Measurements from ENCODE around the gene MR1. TPM values are rescaled to one million over a fixed set of nuclear protein-coding genes. Genes with fewer than 3 reads are reported as not detected.

MR1 gene
- total RNA-seq, 1 experiment from 2014 or later = 0.24 TPM

DNA sequence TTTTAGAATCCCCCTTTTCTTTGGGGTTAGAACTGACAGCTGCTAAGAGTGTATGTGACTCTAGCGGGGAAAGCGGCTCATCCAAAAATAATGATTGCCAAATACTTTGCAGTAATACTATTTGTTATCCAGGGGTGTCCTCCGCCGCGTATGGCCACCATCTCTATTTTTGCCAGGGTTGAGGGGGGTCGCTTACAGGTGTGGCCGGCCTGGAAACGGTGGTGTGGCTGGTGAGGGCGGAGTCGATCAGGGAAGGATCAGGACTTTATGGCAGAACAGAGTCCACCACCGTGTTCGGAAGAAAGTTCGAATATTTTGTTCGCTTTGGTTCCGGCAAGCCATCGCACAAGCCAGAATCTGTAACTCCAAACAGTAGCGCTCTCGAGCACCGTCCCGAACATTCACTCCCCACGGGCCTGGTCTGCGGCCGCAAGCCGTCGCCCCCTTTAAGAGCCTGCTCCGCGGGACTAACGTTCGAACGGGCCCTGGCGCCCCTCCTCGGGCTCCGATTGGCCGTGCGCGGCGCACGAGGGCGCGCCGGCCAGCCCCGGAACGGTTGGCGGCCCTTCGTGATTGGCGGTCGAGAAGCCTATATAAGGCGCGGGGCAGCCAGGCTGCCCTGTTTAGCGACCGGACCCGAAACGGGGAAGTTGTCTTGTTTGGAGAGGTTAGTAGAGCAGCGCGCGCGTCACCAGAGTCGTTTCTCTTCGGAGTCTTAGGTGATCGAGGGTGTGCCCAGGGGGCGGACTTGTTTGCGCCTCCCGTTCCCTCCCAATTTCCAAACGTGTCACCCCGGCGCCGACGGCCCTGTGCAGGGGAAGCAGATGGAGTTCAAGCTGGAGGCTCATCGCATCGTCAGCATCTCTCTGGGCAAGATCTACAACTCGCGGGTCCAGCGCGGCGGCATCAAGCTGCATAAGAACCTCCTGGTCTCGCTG is 54.6 kb downstream of the MR1 start, which contains the start of gene IER5:
Gene IER5 (plus strand): TSS at position 622 of the 938 bp plus-strand sequence. CDS start 203 bp downstream, at position 825.
- H3K9me3 ChIP-seq (replicated peaks) = no peaks in the 10 kb centered on the region
- peak; percentile 94 to 97 for DNase-seq
- H3K36me3 ChIP-seq = peaks cover 33% of the 10 kb centered on the region
- no peaks in the 10 kb centered on the region for H3K27me3 ChIP-seq
- peak within 1 kb of the TSS; percentile 17; the same call in 1 of the 2 replicates for H3K27ac ChIP-seq
- H3K4me3 ChIP-seq = peak within 1 kb of the TSS; percentile 79
- peaks cover 16% of the 10 kb centered on the region for H3K4me1 ChIP-seq

DNA sequence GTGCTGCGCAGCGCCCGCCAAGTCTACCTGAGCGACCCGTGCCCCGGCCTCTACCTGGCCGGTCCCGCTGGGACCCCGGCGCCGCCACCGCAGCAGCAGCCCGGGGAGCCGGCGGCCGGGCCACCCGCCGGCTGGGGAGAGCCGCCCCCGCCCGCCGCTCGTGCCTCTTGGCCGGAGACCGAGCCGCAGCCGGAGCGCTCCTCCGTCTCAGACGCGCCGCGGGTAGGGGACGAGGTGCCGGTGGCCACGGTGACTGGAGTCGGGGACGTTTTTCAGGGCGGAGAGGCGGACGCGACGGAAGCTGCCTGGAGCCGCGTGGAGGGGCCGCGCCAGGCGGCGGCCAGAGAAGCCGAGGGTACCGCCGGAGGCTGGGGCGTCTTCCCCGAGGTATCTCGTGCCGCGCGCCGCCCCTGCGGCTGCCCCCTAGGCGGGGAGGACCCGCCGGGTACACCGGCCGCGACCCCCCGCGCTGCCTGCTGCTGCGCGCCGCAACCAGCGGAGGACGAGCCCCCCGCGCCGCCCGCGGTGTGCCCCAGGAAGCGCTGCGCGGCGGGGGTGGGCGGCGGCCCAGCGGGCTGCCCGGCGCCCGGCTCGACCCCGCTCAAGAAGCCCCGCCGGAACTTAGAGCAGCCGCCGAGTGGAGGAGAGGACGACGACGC is 55.4 kb downstream of the MR1 start:
- peak overlapping the region; percentile 79 for H3K4me3 ChIP-seq
- H3K4me1 ChIP-seq = peaks cover 19% of the 10 kb centered on the region
- H3K9me3 ChIP-seq (replicated peaks) = no peaks in the 10 kb centered on the region
- no peak for DNase-seq
- peaks cover 33% of the 10 kb centered on the region for H3K36me3 ChIP-seq
- no peaks in the 10 kb centered on the region for H3K27me3 ChIP-seq
- H3K27ac ChIP-seq = peak overlapping the region; percentile 16; the same call in 1 of the 2 replicates

DNA sequence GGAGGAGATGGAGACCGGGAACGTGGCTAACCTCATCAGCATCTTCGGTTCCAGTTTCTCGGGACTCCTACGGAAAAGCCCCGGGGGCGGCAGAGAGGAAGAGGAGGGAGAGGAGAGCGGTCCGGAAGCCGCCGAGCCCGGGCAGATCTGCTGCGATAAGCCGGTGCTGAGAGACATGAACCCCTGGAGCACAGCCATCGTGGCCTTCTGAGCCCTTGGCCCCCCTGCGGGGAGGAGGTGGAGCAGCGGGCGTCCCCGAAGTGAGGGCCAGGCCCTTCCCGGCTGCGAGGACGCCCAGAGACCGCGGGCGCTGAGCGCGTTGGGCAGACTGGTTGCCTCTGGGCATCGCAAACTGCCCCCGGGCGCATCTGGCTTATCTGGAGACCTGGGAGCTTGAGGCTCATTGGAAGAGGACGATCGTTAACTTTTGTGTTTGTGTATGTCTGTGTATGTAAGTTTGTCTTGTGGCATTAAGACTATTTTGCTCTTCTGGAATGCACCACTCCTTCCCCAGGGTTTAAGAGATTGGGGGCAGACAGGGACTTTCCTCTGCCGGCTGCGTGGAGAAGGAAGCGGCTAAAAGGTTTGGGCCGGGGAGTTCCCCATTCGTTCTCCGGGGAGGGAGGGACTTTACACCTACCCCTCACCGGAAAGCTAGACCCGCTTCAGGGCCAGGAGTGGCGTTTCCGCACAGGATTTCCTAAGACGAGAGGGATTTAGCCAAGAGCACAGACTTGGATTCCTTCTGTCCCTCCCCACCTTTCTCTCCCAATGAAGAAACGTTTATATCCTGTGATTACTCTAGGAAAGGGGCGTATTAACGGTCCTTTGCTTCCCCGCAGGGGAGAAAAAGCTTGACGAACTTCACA is 56.1 kb downstream of the MR1 start:
- Histone ChIP-seq H3K9me3 (replicated peaks) (no peaks in the 10 kb centered on the region), H3K4me3 (peak overlapping the region; percentile 79), H3K4me1 (peaks cover 25% of the 10 kb centered on the region), H3K27me3 (no peaks in the 10 kb centered on the region), H3K27ac (peak overlapping the region; percentile 16; the same call in 1 of the 2 replicates), H3K36me3 (peaks cover 33% of the 10 kb centered on the region)
- DNase-seq = peak; percentile 56 to 67

DNA sequence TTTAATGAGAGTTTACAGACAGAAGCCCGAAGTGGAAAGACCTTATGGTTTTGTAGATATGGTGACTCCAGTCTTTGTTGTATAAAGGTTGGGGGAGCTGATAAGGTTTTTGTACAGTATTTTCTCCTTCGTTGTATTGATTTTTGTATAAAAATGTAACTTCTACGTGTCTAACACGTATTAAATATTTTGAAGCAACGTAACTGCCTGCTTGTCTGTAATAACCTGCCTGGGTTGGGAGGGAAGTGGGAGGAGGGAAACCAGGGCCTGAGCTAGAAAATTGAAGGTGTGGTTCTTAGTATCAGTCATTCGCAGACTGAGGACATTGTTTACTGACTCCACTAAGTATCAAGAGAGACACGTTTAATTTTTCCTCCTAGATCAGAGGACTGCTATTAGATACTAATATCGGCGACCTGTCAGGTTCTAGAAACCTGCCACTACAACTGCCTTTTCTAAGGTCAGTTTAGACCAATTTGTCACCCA is 56.9 kb downstream of the MR1 start:
- peaks cover 33% of the 10 kb centered on the region for H3K36me3 ChIP-seq
- peak overlapping the region; percentile 3; the same call in 1 of the 2 replicates for H3K27ac ChIP-seq
- H3K4me1 ChIP-seq = peaks cover 33% of the 10 kb centered on the region

DNA sequence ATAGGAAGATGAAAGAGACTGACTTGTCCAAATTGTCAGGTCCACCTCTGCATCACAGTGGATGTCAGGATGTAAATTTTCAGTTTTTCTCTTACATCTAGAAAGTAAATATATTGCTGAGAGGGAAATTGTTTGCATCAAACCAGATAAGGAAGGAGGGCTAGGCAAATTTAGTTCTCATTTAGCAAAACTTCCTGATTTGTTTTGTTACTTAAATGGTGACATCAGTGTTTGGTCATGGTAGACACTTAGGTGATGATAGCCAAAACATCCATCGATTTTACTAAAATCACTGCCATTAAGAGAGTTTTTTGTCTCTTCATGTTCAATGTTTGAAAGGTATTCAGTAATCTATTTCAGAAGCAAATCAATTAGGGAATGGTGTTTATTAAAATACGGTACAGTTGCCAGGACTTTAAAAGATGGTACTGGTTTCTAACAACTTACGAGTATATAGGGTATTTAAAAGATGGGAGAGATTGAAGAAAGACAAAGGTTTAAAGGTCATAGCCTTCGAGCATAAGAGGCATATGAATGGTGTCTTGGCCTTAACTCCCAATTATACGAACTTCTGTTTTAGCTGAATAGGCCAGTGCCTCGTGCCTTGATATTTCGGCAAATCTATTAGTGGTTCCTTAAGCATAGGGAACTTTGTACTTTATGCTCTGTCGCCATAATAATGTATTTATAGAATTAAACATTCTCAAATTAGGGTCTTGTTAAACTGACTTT is 57.7 kb downstream of the MR1 start:
- no peak overlapping the region for H3K27ac ChIP-seq
- H3K36me3 ChIP-seq = peaks cover 33% of the 10 kb centered on the region
- peak overlapping the region; percentile 79 for H3K4me3 ChIP-seq
- DNase-seq = no peak
- no peaks in the 10 kb centered on the region for H3K27me3 ChIP-seq
- H3K4me1 ChIP-seq = peaks cover 38% of the 10 kb centered on the region
- no peaks in the 10 kb centered on the region for H3K9me3 ChIP-seq (replicated peaks)

More for the DNA sequence above, 56.9 kb downstream of the MR1 start:
- Histone ChIP-seq H3K4me3 (peak overlapping the region; percentile 79), H3K9me3 (replicated peaks) (no peaks in the 10 kb centered on the region), H3K27me3 (no peaks in the 10 kb centered on the region)
- DNase-seq = no peak

DNA sequence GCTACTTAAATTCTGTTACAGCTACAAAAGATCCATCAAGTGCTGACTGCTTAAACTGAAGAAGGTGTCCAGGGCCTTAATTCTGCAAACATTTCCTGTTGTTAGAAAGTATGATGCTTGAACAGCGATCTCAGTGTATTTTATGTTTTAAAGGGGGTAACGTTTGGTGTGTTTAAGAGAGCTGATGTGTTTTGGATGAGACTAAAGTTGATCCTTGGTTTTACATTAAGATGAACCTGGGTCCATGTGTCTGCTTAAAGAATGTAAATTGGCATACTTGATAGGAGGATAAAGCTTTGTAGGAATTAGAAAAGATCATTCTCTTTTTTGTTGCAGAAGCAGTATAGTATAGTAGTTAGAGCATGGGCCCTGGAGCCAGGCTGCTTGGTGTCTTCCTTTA is 58.3 kb downstream of the MR1 start:
- no peaks in the 10 kb centered on the region for H3K9me3 ChIP-seq (replicated peaks)
- H3K36me3 ChIP-seq = peaks cover 33% of the 10 kb centered on the region
- no peak for DNase-seq
- no peak overlapping the region for H3K27ac ChIP-seq
- no peaks in the 10 kb centered on the region for H3K27me3 ChIP-seq
- peak overlapping the region; percentile 79 for H3K4me3 ChIP-seq
- peaks cover 42% of the 10 kb centered on the region for H3K4me1 ChIP-seq

DNA sequence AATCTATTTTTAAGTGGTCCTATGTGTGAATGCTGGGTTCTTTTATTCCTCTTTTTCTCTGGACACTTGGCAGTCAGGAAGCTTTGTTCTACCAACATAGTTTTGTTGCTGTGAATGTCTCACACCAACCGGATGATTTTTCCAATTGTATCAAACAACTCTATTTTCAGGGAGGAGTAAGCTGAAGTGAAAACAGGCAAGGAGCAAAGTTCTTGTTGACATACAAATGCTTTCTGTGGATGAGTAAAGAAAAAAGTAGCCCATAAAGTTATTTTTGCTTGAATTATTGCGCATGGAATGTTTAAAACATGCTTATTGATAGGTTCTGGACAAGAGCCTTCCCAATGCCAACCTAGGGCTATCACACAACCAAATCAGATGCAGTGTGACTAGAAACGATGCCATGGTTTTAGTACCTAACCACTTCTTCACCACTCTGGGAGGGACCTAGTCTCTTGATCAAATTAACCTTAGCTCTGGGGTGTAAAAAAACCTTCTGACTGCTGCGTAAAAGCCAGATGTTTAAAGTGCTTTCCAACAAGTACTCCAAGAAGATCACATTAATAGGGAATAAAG is 59.2 kb downstream of the MR1 start:
- DNase-seq = no peak
- no peaks in the 10 kb centered on the region for H3K27me3 ChIP-seq
- H3K4me3 ChIP-seq = no peak overlapping the region
- no peaks in the 10 kb centered on the region for H3K9me3 ChIP-seq (replicated peaks)
- no peak overlapping the region for H3K27ac ChIP-seq
- H3K36me3 ChIP-seq = peaks cover 33% of the 10 kb centered on the region
- H3K4me1 ChIP-seq = peaks cover 42% of the 10 kb centered on the region

DNA sequence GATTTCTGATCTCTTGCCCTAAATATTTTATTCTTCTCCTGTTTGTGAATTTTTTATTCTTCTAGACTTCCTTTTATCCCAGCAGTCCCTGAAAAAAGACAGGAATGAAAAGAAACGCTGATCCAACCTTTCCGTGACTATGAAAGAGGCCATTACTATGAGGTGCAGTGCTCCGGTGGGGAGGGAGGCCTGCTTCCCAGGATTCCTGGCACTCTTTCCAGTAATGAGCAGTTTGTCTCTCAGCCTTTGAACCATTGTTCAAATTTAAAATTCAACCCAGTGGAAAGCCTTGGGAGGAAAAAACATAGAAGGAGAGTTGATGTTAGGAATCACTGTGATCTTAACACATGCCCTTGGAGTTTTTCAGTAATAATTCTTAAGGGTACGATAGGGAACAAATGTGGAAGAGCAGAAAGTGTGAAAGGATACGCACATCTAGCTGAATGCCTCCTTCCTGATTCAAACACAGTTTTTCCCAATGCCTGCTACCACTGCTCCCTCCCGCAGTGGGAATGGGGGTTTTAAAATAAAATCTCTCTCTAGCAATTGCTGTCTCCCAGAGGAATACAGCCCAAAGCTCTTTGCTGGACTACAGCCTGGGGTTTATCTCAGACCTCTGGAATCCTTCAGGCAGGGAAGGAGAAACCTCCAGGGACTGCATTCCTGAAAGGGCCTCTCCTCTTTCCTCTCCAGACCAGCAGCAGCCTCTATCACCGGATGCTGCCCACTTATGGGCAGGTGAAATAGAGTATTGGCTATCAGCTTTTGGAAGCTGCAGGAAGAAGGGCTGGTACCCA is 60.8 kb downstream of the MR1 start:
- no peaks in the 10 kb centered on the region for H3K9me3 ChIP-seq (replicated peaks)
- no peak overlapping the region for H3K4me3 ChIP-seq
- H3K4me1 ChIP-seq = peaks cover 57% of the 10 kb centered on the region
- H3K27me3 ChIP-seq = no peaks in the 10 kb centered on the region
- peak; percentile 85 to 87 for DNase-seq
- peaks cover 33% of the 10 kb centered on the region for H3K36me3 ChIP-seq
- H3K27ac ChIP-seq = peak overlapping the region; percentile 88

DNA sequence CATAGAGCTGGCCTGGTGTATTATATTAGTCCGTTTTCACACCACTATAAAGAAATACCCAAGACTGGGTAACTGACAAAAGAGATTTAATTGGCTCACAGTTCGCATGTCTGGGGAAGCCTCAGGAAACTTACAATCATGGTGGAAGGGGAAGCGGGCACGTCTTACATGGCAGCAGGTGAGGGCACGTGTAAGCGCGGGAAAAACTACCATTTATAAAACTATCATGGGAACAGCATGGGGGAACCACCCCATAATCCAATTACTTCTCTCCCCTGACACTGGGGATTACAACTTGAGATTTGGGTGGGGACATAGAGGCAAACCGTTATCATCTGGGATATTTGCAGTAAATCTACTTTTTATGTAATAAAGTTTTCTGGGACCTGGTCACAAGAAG is 61.5 kb downstream of the MR1 start:
- Histone ChIP-seq H3K4me3 (no peak overlapping the region), H3K27me3 (no peaks in the 10 kb centered on the region), H3K27ac (peak overlapping the region; percentile 88), H3K9me3 (replicated peaks) (no peaks in the 10 kb centered on the region), H3K4me1 (peaks cover 64% of the 10 kb centered on the region), H3K36me3 (peaks cover 27% of the 10 kb centered on the region)
- DNase-seq = no peak

DNA sequence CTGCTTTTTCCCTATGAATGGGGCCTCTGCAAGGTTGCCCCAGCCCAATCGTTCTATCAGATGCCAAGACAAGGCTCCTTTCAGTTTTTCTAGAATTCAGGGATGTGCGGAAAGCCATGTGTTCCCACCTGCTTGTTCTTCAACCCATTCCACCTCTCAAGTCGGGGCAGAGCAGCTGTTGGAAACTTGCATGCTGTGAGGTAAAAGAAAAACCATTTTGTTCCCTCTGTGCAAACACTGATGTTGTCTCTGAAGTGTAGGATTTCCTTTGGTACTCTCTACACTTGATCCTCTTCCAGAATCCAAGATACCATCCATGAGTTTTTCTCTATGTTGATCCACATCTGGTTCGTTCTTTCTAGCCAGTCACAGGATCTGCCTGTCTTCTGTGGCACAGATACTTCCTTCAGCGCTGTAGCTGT is 62.0 kb downstream of the MR1 start:
- Histone ChIP-seq H3K36me3 (peaks cover 22% of the 10 kb centered on the region), H3K27me3 (no peaks in the 10 kb centered on the region), H3K9me3 (replicated peaks) (no peaks in the 10 kb centered on the region), H3K27ac (peak overlapping the region; percentile 88), H3K4me1 (peaks cover 69% of the 10 kb centered on the region), H3K4me3 (no peak overlapping the region)
- peak; percentile 42 to 77 for DNase-seq

DNA sequence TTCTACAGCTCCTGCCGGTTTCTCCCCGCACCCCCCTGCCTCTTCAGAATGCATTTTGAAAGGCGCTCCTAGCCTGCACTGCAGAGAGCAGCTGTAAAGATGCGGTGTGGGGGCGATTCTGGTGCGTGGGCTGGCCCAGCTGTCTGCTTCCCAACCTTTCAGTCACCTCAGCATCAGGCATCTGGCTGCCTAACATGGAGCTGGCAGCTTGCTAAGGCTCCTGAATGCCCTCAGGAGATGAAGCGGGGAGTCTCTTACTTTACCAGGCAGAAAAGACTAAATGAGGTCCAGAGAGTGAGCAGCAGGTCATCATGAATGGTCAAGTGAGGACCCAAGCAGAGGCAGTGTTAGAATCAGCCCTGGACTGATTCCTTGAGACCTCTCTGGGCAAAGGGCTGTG is 63.5 kb downstream of the MR1 start:
- peaks cover 79% of the 10 kb centered on the region for H3K4me1 ChIP-seq
- peak; percentile 85 to 91 for DNase-seq
- no peak overlapping the region for H3K4me3 ChIP-seq
- H3K9me3 ChIP-seq (replicated peaks) = no peaks in the 10 kb centered on the region
- H3K27me3 ChIP-seq = no peaks in the 10 kb centered on the region
- peaks cover 10% of the 10 kb centered on the region for H3K36me3 ChIP-seq
- H3K27ac ChIP-seq = peak overlapping the region; percentile 88

DNA sequence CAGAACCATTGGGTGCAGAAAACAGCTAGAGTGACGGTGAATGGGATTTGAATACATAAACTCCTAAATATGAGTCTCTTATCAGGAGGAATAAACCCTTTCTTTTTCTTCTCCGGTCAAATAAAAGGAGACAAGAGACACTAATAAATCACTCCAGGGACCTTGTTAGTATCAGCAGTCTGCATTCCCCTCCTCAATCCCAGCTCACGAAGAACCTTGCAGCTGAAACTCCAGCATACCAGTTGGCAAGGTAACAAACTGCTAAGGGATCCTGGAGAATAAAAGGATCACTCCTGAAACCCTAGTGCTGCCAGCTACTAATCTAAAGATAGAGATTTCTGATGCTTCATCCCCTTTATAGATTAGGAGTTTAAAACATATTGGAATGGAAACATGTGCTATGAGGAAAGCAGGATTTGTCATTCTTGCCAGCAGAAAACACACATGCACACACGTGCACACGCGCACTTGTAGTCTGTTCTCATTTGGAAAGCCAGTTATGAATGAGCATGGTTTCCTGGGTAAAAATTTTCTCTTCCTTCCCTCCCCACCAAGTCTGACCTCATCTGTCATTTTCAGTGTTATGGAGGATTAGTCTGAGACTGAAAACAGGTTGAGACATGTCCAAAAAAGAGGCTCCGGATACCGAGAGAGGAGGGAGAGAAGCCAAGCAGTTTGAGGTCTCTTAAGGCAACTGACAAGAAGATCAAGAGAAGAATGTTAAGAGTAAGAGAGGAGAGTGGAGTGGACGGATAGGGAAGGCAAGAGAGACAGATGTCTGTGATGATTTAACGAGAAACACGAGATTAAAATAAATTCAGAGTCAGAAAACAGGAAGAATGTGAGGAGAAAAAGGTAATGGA is 65.6 kb downstream of the MR1 start:
- Histone ChIP-seq H3K9me3 (replicated peaks) (no peaks in the 10 kb centered on the region), H3K27me3 (no peaks in the 10 kb centered on the region), H3K27ac (peak overlapping the region; percentile 96), H3K36me3 (no peaks in the 10 kb centered on the region), H3K4me1 (peaks cover 91% of the 10 kb centered on the region), H3K4me3 (peak overlapping the region; percentile 21)
- DNase-seq = peak; percentile 77 to 93

All from SJCRH30 (cell line).